Esophagus squamous epithelium (tissue), 5 donors: Measurements from ENCODE around the gene LRBA. TPM values are rescaled to one million over a fixed set of nuclear protein-coding genes. Genes with fewer than 3 reads are reported as not detected.

Source experiments
- DNase-seq: peaks from one replicate; lab custom pipeline; 2025; lab: John Stamatoyannopoulos, UW
- H3K27ac ChIP-seq, 4 donors: fragments of 200-600 bp; sonication (generic); one replicate each; pipeline ENCODE4 v1.5.1; 2016 to 2019; ENCODE audit warnings: mild to moderate bottlenecking in 1 of 4
- H3K27me3 ChIP-seq, 4 donors: fragments of 200-600 bp; sonication (generic); 1 replicate in 3 of 4; 2 replicates in 1 of 4; pipeline versions ENCODE4 v1.5.1 to v1.6.0; 2017 to 2021; ENCODE audit warnings: antibody characterized with exemption in 1 of 4
- H3K36me3 ChIP-seq, 3 donors: fragments of 200-600 bp; sonication (generic); one replicate each; pipeline ENCODE4 v1.5.1; 2016 to 2019
- H3K4me1 ChIP-seq, 3 donors: fragments of 200-600 bp; sonication (generic); one replicate each; pipeline ENCODE4 v1.5.1; 2017 to 2019
- H3K4me3 ChIP-seq, 4 donors: fragments of 200-600 bp; sonication (generic); 1 replicate in 3 of 4; 2 replicates in 1 of 4; pipeline ENCODE4 v1.5.1; 2016 to 2019; ENCODE audit warnings: mild to moderate bottlenecking in 2 of 4, moderate library complexity in 1 of 4
- H3K9me3 ChIP-seq, 3 donors: fragments of 200-600 bp; sonication (generic); one replicate each; pipeline ENCODE4 v1.5.1; 2016 to 2019
- POLR2A ChIP-seq, 4 donors: fragments of 450-650 bp; IDR thresholded peaks; one replicate each; pipeline ENCODE4 v1.6.1; 2017; ENCODE audit warnings: antibody characterized with exemption in 4 of 4, mild to moderate bottlenecking in 4 of 4, moderate library complexity in 3 of 4
- WGBS, 2 donors: methylation state at CpG; one replicate each; pipeline ENCODE4 v1.1.5; 2018; 5-methylcytosine and 5-hydroxymethylcytosine counted together
- intact Hi-C: fragments of 100-400 bp; cut with DNase I; formaldehyde crosslinking; loops from one replicate; pipeline ENCODE4 v1.15.0; 2022
- total RNA-seq, 4 donors: library from RNA; depleted of rRNA; stranded (reverse); fragments of >200 nt; gene quantifications; one replicate each; pipeline ENCODE4 v1.1.0, GENCODE V29; 2016
- TF ChIP-seq, protein P1 (sequence below), 6 experiments: fragments of 450-650 bp in 4 of 6; fragments of 200-600 bp in 2 of 6; sonication (generic) in 2 of 6; IDR thresholded peaks; one replicate each; pipeline ENCODE4 v1.5.1; 2016 to 2019; ENCODE audit warnings: antibody characterized with exemption in 6 of 6, mild to moderate bottlenecking in 4 of 6, moderate library complexity in 4 of 6
- donor health status: DM: yes; HTN: yes; CAD: no.

LRBA gene
- total RNA-seq, 4 donors from 2014 or later = 54.7 to 91.8 (median 66.2) TPM

DNA sequence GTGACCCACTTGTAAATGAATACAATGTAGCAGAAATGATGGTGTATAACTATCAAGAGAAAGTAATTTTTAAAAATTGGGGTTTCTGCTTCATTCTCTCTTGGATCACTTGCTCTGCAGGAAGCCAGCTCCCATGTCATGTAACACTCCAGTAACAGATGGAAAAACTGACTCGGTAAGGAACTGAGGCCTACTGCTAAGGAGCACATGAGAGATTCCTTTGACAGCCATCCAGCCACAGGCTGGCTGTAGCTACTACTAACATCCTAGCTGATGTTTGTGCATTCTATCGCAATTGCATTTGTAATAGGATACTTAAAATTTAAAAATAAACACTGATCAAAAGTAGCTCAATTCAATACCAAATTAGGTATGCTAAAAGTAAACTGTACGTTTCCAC is 535.4 kb downstream of the LRBA start:
- no peak overlapping the region for H3K27ac ChIP-seq
- no peaks in the 10 kb centered on the region for H3K9me3 ChIP-seq
- whole genome bisulfite sequencing, 2 donors = 69 to 90% methylated on average over 3 of the region's 3 CpGs
- H3K4me1 ChIP-seq = no peaks in the 10 kb centered on the region
- H3K36me3 ChIP-seq = peaks cover 0 to 4% (median 0%) of the 10 kb centered on the region in 3 donors
- no peak for TF ChIP-seq POLR2A (IDR thresholded peaks at IDR 0.05)
- TF ChIP-seq, protein P1, sequence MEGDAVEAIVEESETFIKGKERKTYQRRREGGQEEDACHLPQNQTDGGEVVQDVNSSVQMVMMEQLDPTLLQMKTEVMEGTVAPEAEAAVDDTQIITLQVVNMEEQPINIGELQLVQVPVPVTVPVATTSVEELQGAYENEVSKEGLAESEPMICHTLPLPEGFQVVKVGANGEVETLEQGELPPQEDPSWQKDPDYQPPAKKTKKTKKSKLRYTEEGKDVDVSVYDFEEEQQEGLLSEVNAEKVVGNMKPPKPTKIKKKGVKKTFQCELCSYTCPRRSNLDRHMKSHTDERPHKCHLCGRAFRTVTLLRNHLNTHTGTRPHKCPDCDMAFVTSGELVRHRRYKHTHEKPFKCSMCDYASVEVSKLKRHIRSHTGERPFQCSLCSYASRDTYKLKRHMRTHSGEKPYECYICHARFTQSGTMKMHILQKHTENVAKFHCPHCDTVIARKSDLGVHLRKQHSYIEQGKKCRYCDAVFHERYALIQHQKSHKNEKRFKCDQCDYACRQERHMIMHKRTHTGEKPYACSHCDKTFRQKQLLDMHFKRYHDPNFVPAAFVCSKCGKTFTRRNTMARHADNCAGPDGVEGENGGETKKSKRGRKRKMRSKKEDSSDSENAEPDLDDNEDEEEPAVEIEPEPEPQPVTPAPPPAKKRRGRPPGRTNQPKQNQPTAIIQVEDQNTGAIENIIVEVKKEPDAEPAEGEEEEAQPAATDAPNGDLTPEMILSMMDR (IDR thresholded peaks at IDR 0.05) = no peak
- no peak for DNase-seq
- H3K4me3 ChIP-seq = no peak overlapping the region
- intact Hi-C loops = no loop called here
- no peaks in the 10 kb centered on the region for H3K27me3 ChIP-seq

DNA sequence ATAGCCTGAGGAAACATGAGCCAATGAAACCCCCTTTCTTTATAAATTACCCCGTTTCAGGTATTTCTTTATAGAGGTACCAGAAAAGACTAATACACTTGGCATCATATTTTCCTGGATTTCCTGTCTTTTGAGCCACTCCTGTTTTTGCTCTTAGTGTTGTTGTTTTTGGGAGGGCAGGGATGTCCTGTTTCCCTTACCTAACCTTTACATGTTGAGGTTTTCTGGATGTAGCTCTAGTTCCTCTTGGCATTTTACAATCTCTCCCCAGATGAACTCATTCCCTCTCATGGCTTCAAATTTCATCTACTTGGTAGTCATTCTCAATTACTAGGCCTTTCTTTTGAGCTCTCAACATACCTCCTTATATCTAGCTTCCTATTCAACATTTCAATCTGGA is 537.2 kb downstream of the LRBA start:
- Histone ChIP-seq H3K4me1 (no peaks in the 10 kb centered on the region), H3K36me3 (peaks cover 0 to 4% (median 0%) of the 10 kb centered on the region in 3 donors), H3K4me3 (no peak overlapping the region), H3K27me3 (no peaks in the 10 kb centered on the region), H3K27ac (no peak overlapping the region), H3K9me3 (no peaks in the 10 kb centered on the region)
- WGBS, 2 donors = 83 to 89% methylated on average over 1 of the region's 1 CpG
- no peak for TF ChIP-seq POLR2A (IDR thresholded peaks at IDR 0.05)
- DNase-seq = no peak
- intact Hi-C loops = no loop called here

DNA sequence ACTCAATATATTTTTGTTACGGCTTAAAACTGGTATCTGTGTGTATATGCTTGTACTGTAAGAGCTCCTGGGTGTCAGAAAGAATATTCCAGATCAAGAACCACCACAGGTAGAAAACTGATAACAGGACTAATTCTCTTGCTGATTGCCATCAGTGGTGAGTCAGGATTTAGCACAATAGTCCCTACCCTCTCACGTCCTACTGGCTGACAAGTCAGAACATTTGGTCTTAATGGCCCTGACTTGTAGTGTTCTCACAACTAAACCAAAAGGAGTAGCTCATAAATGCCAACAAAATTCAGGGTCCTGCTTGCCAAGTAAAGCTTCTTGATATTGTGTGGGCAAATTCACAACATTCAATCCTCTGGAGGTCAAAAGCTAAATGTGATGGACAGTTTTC is 538.3 kb downstream of the LRBA start:
- no peaks in the 10 kb centered on the region for H3K36me3 ChIP-seq
- H3K4me3 ChIP-seq = no peak overlapping the region
- no peaks in the 10 kb centered on the region for H3K9me3 ChIP-seq
- TF ChIP-seq, protein P1 (IDR thresholded peaks at IDR 0.05) = no peak
- no peak for TF ChIP-seq POLR2A (IDR thresholded peaks at IDR 0.05)
- no peak for DNase-seq
- no peak overlapping the region for H3K27ac ChIP-seq
- no peaks in the 10 kb centered on the region for H3K27me3 ChIP-seq
- intact Hi-C loops = no loop called here
- 69 to 78% methylated on average over 2 of the region's 2 CpGs for WGBS, 2 donors
- H3K4me1 ChIP-seq = no peaks in the 10 kb centered on the region

DNA sequence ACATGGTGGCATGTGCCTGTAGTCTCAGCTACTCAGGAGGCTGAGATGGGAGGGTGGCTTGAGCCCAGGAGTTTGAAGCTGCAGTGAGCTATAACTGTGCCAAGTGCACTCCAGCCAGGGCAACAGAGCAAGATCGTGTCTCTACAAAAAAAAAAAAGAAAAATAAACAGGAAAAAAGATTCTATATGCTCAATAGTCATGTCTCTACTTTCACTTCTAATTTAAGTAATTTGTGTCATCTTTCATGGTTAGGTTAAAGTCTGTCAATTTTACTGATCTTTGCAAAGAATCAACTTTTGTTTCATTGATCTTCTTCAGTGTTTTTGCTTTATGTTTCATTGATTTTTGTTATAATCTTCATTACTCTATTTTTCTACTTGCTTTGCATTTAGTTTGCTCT is 539.3 kb downstream of the LRBA start:
- WGBS, 2 donors = 65 to 80% methylated on average over 1 of the region's 1 CpG
- no peaks in the 10 kb centered on the region for H3K9me3 ChIP-seq

DNA sequence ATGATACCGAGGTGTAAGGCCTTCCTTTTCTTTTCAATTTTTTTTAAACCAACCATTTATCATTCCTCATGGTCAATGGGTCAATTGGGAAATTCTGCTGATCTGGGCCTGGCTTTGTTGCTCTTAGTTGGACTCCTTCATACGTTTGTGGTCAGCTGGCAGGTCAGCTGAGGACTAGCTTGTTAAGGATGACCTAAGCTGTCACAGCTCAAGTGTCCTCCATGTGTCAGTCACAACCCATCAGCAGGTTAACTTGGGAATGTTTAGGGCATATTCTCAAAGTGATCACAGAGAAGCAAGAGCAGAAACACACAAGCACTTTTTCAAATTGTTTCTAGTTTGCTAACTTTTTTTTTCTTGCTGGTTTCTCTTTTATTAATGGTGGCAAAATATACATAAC is 550.6 kb downstream of the LRBA start:
- intact Hi-C loops = no loop called here
- Histone ChIP-seq H3K9me3 (no peaks in the 10 kb centered on the region), H3K27ac (no peak overlapping the region), H3K27me3 (no peaks in the 10 kb centered on the region), H3K36me3 (peaks cover 0 to 14% (median 0%) of the 10 kb centered on the region in 3 donors), H3K4me3 (no peak overlapping the region), H3K4me1 (no peaks in the 10 kb centered on the region)
- 61 to 68% methylated on average over 2 of the region's 2 CpGs for WGBS, 2 donors
- no peak for TF ChIP-seq POLR2A (IDR thresholded peaks at IDR 0.05)
- TF ChIP-seq, protein P1 (IDR thresholded peaks at IDR 0.05) = no peak
- no peak for DNase-seq

More for the DNA sequence above, 539.3 kb downstream of the LRBA start:
- TF ChIP-seq POLR2A (IDR thresholded peaks at IDR 0.05) = no peak
- TF ChIP-seq, protein P1 (IDR thresholded peaks at IDR 0.05) = no peak
- Histone ChIP-seq H3K36me3 (no peaks in the 10 kb centered on the region), H3K27me3 (no peaks in the 10 kb centered on the region), H3K27ac (no peak overlapping the region), H3K4me1 (no peaks in the 10 kb centered on the region), H3K4me3 (no peak overlapping the region)
- no peak for DNase-seq
- intact Hi-C loops = no loop called here

DNA sequence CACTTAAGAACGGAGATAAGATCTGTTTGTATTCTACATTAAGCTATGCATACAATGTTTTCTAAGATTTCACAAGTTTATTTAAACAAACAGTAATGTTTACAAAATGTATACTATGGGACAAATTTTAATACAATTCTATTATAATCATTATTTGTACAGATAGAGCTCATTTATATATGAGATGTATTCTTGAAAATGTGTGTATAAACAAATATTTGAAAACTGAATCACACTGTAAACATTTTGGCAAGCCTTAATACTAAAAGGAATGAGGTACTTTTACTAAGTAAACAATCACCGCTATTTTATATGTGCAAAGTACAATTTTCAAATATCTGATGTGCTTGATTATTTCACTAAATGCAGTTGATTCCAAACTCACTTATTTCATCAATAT is 552.3 kb downstream of the LRBA start:
- Histone ChIP-seq H3K9me3 (no peaks in the 10 kb centered on the region), H3K4me1 (no peaks in the 10 kb centered on the region), H3K27me3 (no peaks in the 10 kb centered on the region), H3K27ac (no peak overlapping the region), H3K36me3 (peaks cover 0 to 14% (median 0%) of the 10 kb centered on the region in 3 donors), H3K4me3 (no peak overlapping the region)
- intact Hi-C loops = no loop called here
- TF ChIP-seq, protein P1 (IDR thresholded peaks at IDR 0.05) = no peak
- TF ChIP-seq POLR2A (IDR thresholded peaks at IDR 0.05) = no peak
- WGBS, 2 donors = 88 to 90% methylated on average over 2 of the region's 2 CpGs
- DNase-seq = no peak
